Measurements from ENCODE around the gene SLC28A2. TPM values are rescaled to one million over a fixed set of nuclear protein-coding genes. Genes with fewer than 3 reads are reported as not detected.

The SLC28A2 gene
- polyA plus RNA-seq (2012; rRNA removed): not detected in 2 replicates
- not detected in 2 replicates for polyA plus RNA-seq (2012; cell fraction: cytosol; rRNA removed)
- not detected in 2 replicates for polyA plus RNA-seq (2012; cell fraction: nucleus; rRNA removed)

GRCh38 chr15:45251888-45252287 is at the start of gene SLC28A2:
TSS of gene SLC28A2 (plus strand) at chr15:45252234. CDS start at chr15:45253216, 982 bp downstream.
- no peaks in the 10 kb centered on the region for H3K4me1 ChIP-seq (ENCODE audit: control insufficient read depth in 1 of 2, insufficient read depth in 2 of 2, low read depth in 1 of 2, low read length in 1 of 2)
- H3K9ac ChIP-seq: no peak within 1 kb of the TSS
- no peaks in the 10 kb centered on the region for H3K79me2 ChIP-seq (ENCODE audit: insufficient read depth)
- ChIA-PET CTCF (no interaction called here), POLR2A (no interaction called here)
- no peaks in the 10 kb centered on the region for H3K27me3 ChIP-seq (ENCODE audit: insufficient read depth)
- H3F3A ChIP-seq (replicated peaks; ENCODE audit: insufficient read depth): peaks cover 3% of the 10 kb centered on the region
- no peak for TF ChIP-seq TCF12 (IDR thresholded peaks at IDR 0.05)
- no peak for TF ChIP-seq USF1 (IDR thresholded peaks at IDR 0.05; ENCODE audit: borderline replicate concordance, low read depth)
- no peak for TF ChIP-seq IRF3 (IDR thresholded peaks at IDR 0.05; ENCODE audit: low read depth, low read length)
- no peak for TF ChIP-seq TEAD4 (IDR thresholded peaks at IDR 0.05; ENCODE audit: borderline replicate concordance, insufficient read depth)
- TF ChIP-seq RCOR1 (IDR thresholded peaks at IDR 0.05; ENCODE audit: low read length): no peak
- H3K4me3 ChIP-seq (ENCODE audit: low read depth in 2 of 2, low read length in 1 of 2): no peak within 1 kb of the TSS
- H4K20me1 ChIP-seq (ENCODE audit: insufficient read depth): no peaks in the 10 kb centered on the region
- 86% methylated on average over 15 of the region's 15 CpGs for WGBS (ENCODE audit: low lambda C conversion rate)
- no peak within 1 kb of the TSS for H3K4me2 ChIP-seq
- H3K9me2 ChIP-seq: no peaks in the 10 kb centered on the region
- H3K9me3 ChIP-seq: no peaks in the 10 kb centered on the region
- H3K36me3 ChIP-seq (replicated peaks in 1 of 2; ENCODE audit: control insufficient read depth in 1 of 2, insufficient read depth in 2 of 2, low read length in 1 of 2): no peaks in the 10 kb centered on the region
- no peak for DNase-seq
- H2AFZ ChIP-seq (ENCODE audit: low read depth): no peak within 1 kb of the TSS
- no peak within 1 kb of the TSS for H3K27ac ChIP-seq (ENCODE audit: low read depth in 2 of 2, low read length in 1 of 2)

GRCh38 chr15:45203182-45203581 is 48.9 kb upstream of the SLC28A2 start:
- WGBS (ENCODE audit: low lambda C conversion rate): 81% methylated on average over 4 of the region's 4 CpGs
- Histone ChIP-seq H3K36me3 (replicated peaks in 1 of 2; ENCODE audit: control insufficient read depth in 1 of 2, insufficient read depth in 2 of 2, low read length in 1 of 2) (no peaks in the 10 kb centered on the region), H3K9me2 (no peaks in the 10 kb centered on the region), H3K27me3 (ENCODE audit: insufficient read depth) (no peaks in the 10 kb centered on the region), H3K4me2 (no peak overlapping the region), H4K20me1 (ENCODE audit: insufficient read depth) (no peaks in the 10 kb centered on the region), H3K4me3 (ENCODE audit: low read depth in 2 of 2, low read length in 1 of 2) (no peak overlapping the region), H3F3A (replicated peaks; ENCODE audit: insufficient read depth) (peaks cover 27% of the 10 kb centered on the region), H2AFZ (ENCODE audit: low read depth) (no peak overlapping the region), H3K9ac (no peak overlapping the region), H3K9me3 (no peaks in the 10 kb centered on the region), H3K79me2 (ENCODE audit: insufficient read depth) (no peaks in the 10 kb centered on the region), H3K4me1 (ENCODE audit: control insufficient read depth in 1 of 2, insufficient read depth in 2 of 2, low read depth in 1 of 2, low read length in 1 of 2) (peaks cover 0 to 4% of the 10 kb centered on the region in 2 experiments; a peak in 1 of 4 replicates), H3K27ac (ENCODE audit: low read depth in 2 of 2, low read length in 1 of 2) (no peak overlapping the region)
- TF ChIP-seq RAD21 (IDR thresholded peaks at IDR 0.05; ENCODE audit: low read length) (no peak), ZBTB33 (IDR thresholded peaks at IDR 0.05; ENCODE audit: borderline replicate concordance, low read depth) (no peak), NFIC (IDR thresholded peaks at IDR 0.05; ENCODE audit: borderline replicate concordance) (no peak), USF2 (IDR thresholded peaks at IDR 0.05; ENCODE audit: borderline replicate concordance, low read depth, low read length) (no peak), SMC3 (IDR thresholded peaks at IDR 0.05; ENCODE audit: low read depth, low read length) (no peak), FOSL2 (IDR thresholded peaks at IDR 0.05; ENCODE audit: borderline replicate concordance, low read depth) (no peak), YY1 (IDR thresholded peaks at IDR 0.05; ENCODE audit: low read depth) (no peak), FOXJ3 (CRISPR knock-in tag; IDR thresholded peaks at IDR 0.05) (no peak), GABPA (IDR thresholded peaks at IDR 0.05; ENCODE audit: low read depth) (no peak)
- POLR2A ChIA-PET: interaction anchor here (1.2 to 1.7 kb wide), 2 partner anchors 15 to 39 kb away, joined by 3 to 8 read pairs; partner anchors contain the start of gene SHF
- CTCF ChIA-PET: interaction anchor here (0.6 to 10.1 kb wide), 11 partner anchors 11 to 411 kb away, joined by 3 to 226 read pairs (median 8); no protein-coding TSS in a partner anchor
- DNase-seq: no peak
